Hematopoietic multipotent progenitor cell treated with erythropoietin and hydrocortisone succinate and interleukin-3 and kit ligand, for 6 days (in vitro differentiated cells): ENCODE measurements around the gene CASD1.

Experiments used
- DNase-seq: peaks from one replicate; pipeline ENCODE4 v3.0.0-alpha.2; 2015

CASD1 gene

GRCh38 chr7:94509264-94509886 is at the start of gene CASD1:
CASD1 (plus strand) TSS chr7:94509809; CDS start chr7:94510085, 276 bp downstream.
- peak; percentile 79 for DNase-seq

- no peak for DNase-seq
Observed at GRCh38 chr7:94466516-94466915, 43.1 kb upstream of the CASD1 start.

- DNase-seq = no peak
Observed at GRCh38 chr7:94471604-94472003, 38.0 kb upstream of the CASD1 start.

DNA sequence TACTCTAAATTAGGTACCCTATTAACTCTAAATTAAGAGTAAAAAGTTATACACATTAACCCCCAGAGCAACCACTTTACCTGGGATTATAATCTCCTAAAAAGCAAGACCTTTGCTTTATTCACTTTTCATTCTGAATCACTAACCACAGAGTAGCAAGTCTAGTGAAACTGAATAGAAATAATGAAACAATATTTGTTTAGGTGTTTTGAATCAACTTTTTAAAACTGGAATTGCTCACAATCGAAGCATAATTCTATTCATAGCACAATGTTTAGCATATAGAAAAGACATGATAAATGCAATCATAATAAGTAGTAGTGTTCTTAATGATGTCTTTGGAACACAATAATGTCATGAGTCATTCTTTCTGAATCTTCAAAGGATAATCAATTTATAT is 37.0 kb upstream of the CASD1 start:
- DNase-seq = no peak

GRCh38 chr7:94476251-94476840 is 33.3 kb upstream of the CASD1 start:
- DNase-seq = no peak

- no peak for DNase-seq
Observed at GRCh38 chr7:94477878-94478277, 31.7 kb upstream of the CASD1 start.

DNA sequence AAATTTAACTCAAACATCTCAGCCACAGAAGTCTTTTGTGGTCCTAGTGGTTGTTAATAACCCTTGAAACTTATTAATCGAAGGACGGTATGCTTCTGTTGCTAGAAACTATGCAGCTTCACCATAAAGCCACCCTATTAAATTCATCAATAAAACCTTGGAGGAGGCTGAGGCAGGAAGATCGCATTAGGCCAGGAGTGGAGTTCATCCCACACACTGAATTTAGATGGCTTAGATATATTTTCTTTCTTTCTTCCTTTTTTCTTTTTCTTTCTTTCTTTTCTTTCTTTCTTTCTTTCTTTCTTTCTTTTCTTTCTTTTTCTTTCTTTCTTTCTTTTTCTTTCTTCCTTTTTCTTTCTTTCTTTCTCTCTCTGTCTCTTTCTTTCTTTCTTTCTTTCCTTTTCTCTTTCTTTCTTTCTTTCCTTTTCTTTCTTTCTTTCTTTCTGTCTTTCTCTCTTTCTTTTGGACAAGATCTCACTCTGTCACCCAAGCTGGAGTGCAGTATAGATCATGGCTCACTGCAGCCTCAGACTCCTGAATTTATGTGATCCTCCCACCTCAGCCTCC is 30.9 kb upstream of the CASD1 start:
- DNase-seq = no peak

DNA sequence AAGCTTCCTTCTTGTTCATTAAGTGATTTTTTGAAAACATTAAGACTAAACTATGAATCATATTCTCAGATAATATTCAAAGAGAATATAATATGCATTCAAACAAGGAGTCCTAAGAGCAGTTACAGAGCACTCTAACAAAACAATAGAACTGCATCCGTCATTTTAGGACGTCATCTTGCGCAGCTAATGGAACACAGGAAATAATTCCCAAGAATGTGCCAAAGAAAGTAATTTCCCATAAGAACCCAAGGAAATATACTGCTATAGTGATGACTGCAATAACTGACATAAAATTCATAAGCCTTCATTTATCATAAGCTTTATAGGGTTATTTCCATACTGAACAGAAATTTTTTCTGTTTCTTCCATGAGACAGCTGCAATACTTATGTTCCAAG is 28.3 kb upstream of the CASD1 start:
- no peak for DNase-seq

DNA sequence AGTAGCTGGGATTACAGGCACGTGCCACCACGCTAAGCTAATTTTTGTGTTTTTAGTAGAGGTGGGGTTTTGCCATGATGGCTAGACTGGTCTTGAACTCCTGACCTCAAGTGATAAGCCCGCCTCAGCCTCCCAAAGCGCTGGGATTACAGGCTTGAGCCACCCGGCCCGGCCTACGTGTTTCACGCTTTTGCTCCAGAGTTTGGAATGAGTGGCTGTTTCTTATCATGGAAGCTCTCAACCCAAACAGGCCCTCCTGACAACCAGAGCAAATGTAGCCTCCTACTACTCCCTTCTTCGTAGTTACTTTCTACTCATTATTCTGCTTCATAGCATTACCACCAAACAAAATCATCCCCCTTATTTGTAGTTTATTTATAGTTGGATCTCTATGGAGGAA is 26.8 kb upstream of the CASD1 start:
- no peak for DNase-seq

DNA sequence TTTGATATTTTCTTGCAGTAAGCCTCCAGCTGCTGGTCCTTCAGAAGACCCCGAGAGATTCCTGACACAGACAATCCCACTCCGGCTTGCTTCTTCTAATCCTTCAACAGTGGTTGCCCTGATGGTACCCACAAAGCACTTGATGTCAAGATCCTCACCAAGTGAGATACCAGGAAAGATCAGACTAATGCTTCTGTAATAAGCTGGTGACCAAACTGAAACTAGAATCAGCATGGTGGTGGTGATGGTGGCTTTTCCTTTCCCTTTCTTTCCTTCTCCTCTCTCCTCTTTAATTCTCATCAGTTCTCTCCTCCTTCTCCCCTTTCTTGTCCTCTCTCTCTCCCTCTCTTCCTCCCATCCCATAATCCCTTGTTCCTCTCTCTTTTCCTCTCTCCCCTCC is 25.8 kb upstream of the CASD1 start:
- no peak for DNase-seq

DNA sequence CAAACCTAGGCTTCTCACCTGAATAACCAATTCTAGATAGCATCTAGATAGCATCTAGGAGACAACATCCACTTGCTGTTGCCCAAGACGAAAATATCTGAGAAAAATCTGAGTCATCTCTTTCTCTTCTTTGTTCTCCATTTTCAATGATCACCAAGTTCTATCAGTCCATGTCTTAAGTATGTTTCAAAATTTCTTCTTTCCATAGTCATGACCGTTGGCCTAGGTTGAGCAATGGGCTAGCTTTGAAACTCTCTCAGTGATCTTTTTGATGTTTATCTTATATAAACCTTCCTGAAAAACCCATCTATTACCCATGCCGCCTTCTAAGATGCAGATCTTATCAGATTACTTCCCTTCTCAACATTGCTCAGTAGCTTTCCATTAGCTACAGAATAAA is 23.4 kb upstream of the CASD1 start:
- peak; percentile 64 for DNase-seq

DNA sequence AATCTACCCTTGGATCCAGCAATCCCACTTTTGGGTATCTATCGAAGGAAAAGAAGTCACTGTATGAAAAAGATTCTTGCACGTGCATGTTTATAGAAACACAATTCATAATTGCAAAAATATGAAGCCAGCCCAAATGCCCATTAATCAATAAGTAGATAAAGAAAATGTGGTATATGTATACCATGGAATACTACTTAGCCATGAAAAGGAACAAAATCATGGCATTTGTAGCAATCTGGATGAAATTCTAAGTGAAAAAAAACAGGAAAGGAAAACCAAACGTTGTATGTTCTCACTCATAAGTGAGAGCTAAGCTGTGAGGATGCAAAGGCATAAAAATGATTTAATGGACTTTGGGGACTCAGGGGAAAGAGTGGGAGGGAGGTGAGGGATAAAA is 18.2 kb upstream of the CASD1 start:
- no peak for DNase-seq

GRCh38 chr7:94492601-94493000 is 17.0 kb upstream of the CASD1 start:
- no peak for DNase-seq

DNA sequence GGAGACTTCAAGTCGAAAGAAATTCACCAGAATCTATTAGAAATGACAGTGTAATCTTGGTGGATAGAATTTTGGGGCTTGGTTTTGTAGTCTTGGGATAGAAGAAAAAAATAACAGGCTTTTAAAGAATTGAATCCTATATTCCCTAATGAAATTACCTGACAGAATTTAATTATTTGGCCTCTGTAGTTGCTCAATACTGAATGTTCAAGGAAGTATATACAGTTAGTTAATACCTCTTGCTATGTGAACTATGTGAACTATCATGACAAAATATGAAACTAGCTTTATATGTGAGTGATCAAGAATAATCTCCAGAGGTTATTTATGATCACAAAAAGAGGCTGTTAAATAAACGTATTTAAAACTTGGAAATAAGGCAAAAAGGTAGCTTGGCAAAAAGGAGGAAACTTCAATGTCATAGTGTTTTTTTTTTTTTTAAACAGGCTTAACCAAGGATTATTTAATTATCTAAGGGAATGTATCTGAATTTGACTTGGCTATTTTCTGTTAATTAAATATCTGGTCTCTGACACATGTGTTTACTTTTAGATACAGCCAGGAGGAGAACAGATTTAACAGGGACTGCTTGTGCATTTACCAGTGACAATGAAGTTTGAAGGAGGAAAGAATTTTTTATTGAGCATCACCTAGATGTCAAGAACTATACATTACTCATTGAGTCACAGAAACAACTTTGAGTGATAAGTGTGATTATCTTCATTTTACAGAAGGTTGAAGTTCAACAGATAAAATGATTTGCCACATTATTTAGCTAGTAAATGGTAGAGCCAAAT is 11.5 kb upstream of the CASD1 start:
- no peak for DNase-seq

GRCh38 chr7:94498918-94499317 is 10.7 kb upstream of the CASD1 start:
- DNase-seq = no peak

GRCh38 chr7:94507462-94507861 is 2.1 kb upstream of the CASD1 start:
- no peak for DNase-seq

- no peak for DNase-seq
Observed at GRCh38 chr7:94507962-94508361, 1.6 kb upstream of the CASD1 start.

GRCh38 chr7:94509887-94510581 is 425 bp downstream of the CASD1 start:
- DNase-seq = peak; percentile 82

DNA sequence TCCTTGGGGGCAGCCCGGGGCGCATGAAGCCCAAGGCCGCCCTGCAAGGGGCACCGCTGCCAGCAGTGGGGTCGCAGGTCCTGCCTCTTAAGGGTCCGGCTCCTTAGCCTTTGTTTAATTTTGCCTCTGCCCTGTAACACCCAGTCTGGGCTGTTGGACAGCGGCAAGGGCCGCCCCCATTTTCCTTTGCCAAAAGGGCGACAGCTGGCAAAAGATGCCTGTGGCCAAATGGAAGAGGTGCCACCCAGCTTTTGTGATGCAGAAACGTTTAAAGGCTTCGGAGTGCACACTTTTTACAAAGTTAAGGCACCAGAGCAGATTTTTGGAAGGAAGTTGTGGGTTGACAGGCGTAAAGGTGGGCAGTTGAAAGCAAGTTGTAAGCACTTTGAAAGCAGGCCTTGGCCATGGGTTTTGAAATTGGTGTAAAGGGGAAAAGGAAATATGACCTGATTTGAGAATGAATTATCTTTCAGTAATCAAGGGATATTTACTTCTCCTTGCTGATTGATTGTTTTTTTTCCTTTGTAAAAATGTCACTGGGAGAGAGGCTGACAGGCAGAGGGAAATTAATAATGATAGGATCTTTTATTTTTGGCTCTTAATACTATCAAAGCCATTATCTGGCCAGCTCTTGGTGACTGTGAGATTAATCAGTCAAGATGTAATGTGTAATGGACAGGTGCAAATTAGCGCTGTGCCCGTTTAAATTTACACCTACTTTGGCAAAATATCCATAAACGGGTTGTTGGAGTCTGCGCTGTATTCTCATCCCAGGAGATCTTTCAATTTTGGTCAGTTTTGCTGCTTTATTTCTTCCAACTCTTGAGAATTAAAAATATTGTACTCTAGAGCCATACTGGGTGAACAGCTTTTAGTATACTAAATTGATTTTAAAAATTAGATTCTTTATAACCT is 1.2 kb downstream of the CASD1 start:
- peak; percentile 70 for DNase-seq

GRCh38 chr7:94511718-94512117 is 2.1 kb downstream of the CASD1 start:
- no peak for DNase-seq

- no peak for DNase-seq
Observed at GRCh38 chr7:94512735-94513564, 3.3 kb downstream of the CASD1 start.

DNA sequence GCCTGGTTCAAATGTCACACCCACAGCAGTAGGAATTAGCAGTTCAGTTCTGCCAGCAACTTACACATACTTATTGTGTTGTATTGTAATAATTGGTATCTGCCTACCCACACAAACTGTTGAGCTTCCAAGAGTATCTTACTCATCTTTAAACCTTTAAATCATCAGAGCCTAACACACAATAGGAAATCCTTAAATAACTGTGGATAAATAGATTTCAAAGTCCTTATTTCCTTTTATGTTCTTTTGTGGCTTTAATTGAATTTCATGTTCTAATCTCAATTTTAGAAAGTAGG is 3.9 kb downstream of the CASD1 start:
- DNase-seq = no peak
